ENCODE results near the gene PTPRN2. TPM values are rescaled to one million over a fixed set of nuclear protein-coding genes. Genes with fewer than 3 reads are reported as not detected.
"Not testable (repeated sequence)": the region's sequence is repeated elsewhere in the genome, so short reads cannot be mapped to it uniquely, and the experiment has no call there.

The PTPRN2 gene
- total RNA-seq, 1 donor = 0.27 TPM

DNA sequence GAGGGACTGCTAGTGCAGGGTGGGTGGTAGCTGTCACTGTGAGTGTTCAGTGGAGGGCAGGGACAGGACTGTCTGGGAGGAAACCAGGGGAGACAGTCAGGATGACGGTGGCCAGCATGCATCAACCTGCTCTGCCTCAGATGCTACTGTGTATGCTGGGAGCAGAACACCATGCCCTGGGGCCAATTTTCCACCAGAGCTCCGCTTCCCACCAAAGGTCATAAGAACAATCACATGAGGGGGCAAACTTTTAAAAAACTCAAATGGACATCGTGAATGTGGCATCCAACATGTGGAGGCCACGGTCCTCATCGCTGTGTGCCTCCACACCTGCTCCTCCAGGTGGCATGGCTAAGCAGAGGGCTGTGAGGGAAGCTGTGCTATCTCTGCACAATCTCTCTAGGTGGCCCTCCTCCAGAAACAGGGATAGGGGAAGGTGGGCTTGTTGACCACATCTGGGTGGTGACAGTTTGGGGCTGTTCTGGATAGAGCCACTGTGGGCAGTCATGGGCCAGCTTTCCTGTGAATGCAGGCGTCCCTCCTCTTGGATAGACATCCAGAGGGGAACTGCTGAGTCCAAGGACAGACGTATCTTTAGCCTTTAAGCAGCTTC lies 411.0 kb downstream of the PTPRN2 start:
- DNase-seq (ENCODE audit: low read depth in 2 of 3, low spot score in 2 of 3) = no peak

DNA sequence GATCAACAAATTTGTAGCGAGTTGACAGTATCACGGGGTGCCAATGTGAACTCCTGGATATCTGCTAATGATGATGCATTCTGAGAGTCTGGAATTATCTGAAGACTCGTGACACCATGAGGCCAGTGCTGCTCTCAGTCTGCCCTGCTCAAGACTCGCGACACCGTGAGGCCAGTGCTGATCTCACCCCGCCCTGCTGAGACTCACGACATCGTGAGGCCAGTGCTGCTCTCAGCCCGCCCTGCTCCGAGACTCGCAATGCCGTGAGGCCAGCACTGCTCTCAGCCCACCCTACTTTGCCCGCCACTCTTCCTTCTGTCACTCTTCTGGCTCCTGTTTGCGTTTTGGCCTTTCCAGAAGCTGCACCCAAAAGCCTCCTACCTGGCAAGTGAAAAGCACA lies 411.8 kb downstream of the PTPRN2 start:
- no peak for DNase-seq (ENCODE audit: low read depth in 2 of 3, low spot score in 2 of 3)

GRCh38 chr7:158174947-158175346 lies 412.7 kb downstream of the PTPRN2 start:
- no peak for DNase-seq (ENCODE audit: low read depth in 2 of 3, low spot score in 2 of 3)

DNA sequence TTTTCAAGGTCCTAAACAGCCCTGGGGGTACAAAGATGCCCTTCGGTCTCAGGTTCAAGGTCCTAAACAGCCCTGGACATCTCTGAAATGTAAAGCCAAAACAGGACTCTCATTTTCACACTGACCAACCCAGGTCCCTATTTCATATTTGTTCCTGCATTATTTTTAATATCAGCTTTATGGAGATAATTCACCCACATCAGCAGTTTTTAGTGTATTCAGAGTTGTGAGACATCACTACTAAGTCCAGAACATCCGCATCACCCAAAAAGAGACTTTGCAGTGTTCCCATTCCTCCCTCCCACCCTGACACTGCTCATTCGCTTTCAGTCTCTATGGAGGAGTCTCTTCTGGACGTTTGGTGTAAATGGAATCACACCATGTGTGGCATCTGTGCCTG lies 420.2 kb downstream of the PTPRN2 start:
- DNase-seq (ENCODE audit: low read depth in 2 of 3, low spot score in 2 of 3) = no peak

DNA sequence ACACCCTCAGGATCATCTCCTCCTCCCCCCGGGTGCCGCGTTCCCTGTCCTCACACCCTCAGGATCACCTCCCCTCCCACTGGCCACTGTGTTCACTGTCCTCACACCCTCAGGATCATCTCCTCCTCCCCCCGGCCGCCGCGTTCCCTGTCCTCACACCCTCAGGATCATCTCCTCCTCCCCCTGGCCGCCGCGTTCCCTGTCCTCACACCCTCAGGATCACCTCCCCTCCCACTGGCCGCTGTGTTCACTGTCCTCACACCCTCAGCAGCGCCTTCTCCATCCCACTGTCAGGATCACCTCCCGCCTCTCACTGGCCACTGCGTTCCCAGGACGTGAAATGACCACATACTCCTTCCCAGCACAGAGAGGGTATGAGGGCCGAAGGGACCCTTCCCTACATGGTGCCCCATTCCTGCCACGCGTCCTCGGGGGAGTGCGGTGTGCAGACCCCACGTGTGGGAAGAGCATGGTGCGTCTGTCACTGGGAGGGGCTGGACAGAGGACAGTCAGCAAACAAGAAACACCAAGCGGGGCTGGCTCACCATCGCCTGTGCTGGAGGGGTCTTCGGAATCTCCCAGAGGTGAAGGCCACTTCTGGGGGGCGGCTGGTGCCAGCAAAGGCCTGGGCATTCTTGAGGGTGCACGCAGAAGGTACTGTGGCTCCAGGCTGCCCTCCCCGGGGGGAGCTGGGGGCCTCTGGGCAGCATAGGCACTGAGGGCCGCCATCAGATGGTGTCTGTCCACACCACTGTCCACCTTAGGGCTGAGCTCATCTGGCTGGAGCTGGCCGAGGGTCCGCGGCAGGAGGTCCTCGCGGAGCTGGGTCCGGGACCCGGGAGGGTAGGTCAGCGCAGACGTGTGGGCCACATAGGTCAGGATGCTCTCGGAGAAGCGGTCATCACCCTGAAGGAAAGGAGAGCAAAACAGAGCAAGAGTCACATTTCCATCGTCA lies 421.0 kb downstream of the PTPRN2 start:
- no peak for DNase-seq (ENCODE audit: low read depth in 2 of 3, low spot score in 2 of 3)

GRCh38 chr7:158165711-158166110 lies 421.9 kb downstream of the PTPRN2 start:
- DNase-seq (ENCODE audit: low read depth in 2 of 3, low spot score in 2 of 3) = no peak

GRCh38 chr7:158164101-158165095 lies 423.2 kb downstream of the PTPRN2 start:
- no peak for DNase-seq (ENCODE audit: low read depth in 2 of 3, low spot score in 2 of 3)

GRCh38 chr7:158161194-158161593 lies 426.4 kb downstream of the PTPRN2 start:
- DNase-seq (ENCODE audit: low read depth in 2 of 3, low spot score in 2 of 3) = no peak

GRCh38 chr7:158160199-158160598 lies 427.4 kb downstream of the PTPRN2 start:
- DNase-seq (ENCODE audit: low read depth in 2 of 3, low spot score in 2 of 3) = no peak

DNA sequence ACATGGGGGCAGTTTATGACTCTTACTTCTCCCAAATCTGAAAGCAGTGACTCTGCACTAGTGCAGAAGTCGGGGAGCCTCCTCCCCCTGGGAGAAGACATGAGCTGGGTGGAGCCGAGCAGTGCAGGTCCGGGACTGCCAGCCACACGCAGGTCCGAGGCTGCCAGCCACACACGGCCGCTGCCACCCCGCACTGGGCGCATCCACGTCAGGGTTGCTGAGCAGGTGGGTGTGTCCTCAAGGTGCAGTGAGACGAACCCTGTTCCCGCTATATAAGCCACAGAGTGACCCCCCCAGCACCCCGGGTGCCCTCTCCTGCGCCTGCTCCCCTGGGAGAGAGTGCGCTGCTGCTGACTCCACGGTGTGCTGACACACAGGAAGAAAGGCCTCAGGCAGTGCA lies 430.2 kb downstream of the PTPRN2 start:
- DNase-seq (ENCODE audit: low read depth in 2 of 3, low spot score in 2 of 3) = no peak

- DNase-seq (ENCODE audit: low read depth in 2 of 3, low spot score in 2 of 3) = not testable (repeated sequence)
Measured at GRCh38 chr7:158151273-158151672, 436.4 kb downstream of the PTPRN2 start.

- no peak for DNase-seq (ENCODE audit: low read depth in 2 of 3, low spot score in 2 of 3)
Measured at GRCh38 chr7:158150234-158150633, 437.4 kb downstream of the PTPRN2 start.

GRCh38 chr7:158147431-158147830 lies 440.2 kb downstream of the PTPRN2 start:
- not testable (repeated sequence) for DNase-seq (ENCODE audit: low read depth in 2 of 3, low spot score in 2 of 3)

DNA sequence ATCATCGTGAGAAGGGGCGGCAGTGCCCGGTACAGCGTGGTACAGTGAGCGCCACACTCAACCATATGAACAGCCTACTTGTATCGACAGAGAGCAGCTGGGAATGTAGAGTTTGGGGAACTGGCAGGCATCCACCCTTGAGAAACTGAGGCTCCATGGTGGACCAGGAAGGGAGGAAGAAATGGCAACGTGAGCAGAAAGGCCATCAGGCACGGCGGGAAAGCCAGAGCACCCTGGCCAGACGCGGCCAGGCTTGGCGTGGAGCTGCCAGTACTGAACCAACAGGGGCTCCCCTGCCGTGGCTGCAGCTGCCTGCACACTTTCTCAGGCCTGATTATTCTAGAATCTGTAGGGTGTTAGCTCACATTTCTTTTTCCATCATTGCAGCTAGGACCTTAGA lies 442.3 kb downstream of the PTPRN2 start:
- DNase-seq (ENCODE audit: low read depth in 2 of 3, low spot score in 2 of 3) = no peak

DNA sequence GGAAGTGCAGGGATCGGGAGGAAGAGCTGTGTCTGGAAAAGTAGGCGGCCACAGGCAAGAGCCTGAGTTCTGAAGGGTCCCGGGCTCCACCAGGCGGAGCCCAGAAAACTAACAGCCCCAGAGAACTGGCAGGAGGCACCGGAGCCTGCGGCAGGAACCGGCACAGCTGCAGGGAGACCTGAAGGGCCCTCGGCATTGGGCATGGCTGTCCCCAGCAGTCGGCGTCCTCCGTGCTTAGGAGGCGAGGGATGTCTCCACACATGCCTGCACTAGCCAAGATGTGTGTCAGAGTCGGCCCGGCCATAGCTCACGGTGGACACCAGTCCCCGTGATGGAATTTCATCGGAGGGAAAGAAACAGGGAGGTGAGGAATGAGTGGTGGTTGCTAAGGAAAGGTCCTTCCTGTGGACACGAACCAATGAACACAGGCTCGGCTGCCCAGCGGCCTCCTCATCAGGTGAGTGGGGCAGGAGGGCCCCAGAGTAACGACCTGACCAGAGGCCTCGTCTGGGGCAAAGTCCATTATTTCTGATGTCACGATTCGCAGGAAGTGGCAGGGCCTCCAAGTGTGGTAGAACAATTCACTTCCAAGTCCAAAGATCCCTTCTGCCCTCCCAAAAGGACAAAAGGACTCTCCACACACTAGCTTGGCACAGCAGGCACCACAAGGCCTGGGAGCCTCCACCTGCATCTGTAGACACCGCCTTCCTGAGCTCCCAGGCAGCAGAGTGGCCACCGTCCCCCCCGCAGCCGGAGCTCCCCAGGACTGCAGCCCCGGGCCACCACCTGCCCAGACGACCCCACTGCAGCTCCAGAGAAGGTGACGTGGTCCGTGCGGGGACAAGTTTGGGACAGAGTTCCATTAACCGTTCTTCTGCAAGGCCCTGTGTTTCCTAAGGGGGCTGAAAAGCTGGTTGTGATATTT lies 444.2 kb downstream of the PTPRN2 start:
- DNase-seq (ENCODE audit: low read depth in 2 of 3, low spot score in 2 of 3) = no peak

GRCh38 chr7:158142657-158143056 lies 445.0 kb downstream of the PTPRN2 start:
- no peak for DNase-seq (ENCODE audit: low read depth in 2 of 3, low spot score in 2 of 3)

- DNase-seq (ENCODE audit: low read depth in 2 of 3, low spot score in 2 of 3) = no peak
Measured at GRCh38 chr7:158141806-158142518, 445.7 kb downstream of the PTPRN2 start.

- DNase-seq (ENCODE audit: low read depth in 2 of 3, low spot score in 2 of 3) = no peak
Measured at GRCh38 chr7:158141221-158141582, 446.4 kb downstream of the PTPRN2 start.

DNA sequence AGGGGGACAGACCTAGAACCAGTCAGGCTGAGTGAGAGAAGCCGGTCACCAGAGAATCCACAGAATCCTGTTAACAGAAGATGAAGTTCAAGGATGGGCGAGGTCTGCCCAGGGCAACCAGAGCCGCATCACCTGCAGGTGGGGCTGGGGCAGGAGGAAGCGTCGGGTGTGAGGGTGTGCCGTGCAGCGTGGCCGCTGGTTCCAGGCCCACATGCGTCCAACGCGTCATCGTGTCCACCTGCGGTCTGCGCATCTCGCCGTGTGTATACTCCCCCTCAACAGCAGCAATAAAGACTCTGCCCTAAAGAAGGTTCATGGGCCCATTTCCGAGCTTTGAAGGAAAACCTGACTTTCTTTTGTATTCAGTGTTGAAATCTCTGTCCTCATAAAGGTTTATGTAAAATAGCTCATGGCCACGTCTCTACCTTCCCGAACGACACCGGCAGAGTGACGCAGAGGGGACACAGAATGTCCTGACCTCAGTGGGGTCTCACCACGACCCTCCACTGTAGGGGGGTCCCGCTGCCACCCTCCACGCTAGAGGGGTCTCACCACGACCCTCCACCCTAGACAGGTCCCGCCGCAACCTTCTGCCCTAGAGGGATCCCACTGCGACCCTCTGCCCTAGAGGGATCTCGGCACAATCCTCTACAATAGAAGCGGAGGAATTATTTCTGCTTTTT lies 446.9 kb downstream of the PTPRN2 start:
- DNase-seq (ENCODE audit: low read depth in 2 of 3, low spot score in 2 of 3) = no peak
